Chondrocyte (in vitro differentiated cells): ENCODE results near the gene LRBA. TPM values are rescaled to one million over a fixed set of nuclear protein-coding genes. Genes with fewer than 3 reads are reported as not detected.

ENCODE experiments used
- DNase-seq: peaks from one replicate; pipeline ENCODE4 v3.0.0; 2021; ENCODE audit warnings: mixed read lengths, low spot score
- H3K27ac Mint-ChIP-seq: one replicate; pipeline ENCODE4 v1.8.0; 2021; ENCODE audit warnings: mild to moderate bottlenecking, moderate library complexity, mixed read lengths; ENCODE audit not compliant: unreplicated experiment
- H3K27me3 Mint-ChIP-seq: 2 replicates; pipeline ENCODE4 v1.8.0; 2021; ENCODE audit warnings: low read depth, mixed read lengths
- H3K36me3 Mint-ChIP-seq: 2 replicates; pipeline ENCODE4 v1.8.0; 2021; ENCODE audit warnings: low read depth, mixed read lengths
- H3K4me1 Mint-ChIP-seq: 2 replicates; pipeline ENCODE4 v1.8.0; 2021; ENCODE audit warnings: low read depth, mild to moderate bottlenecking, mixed read lengths
- H3K4me3 Mint-ChIP-seq: one replicate; pipeline ENCODE4 v1.8.0; 2021; ENCODE audit warnings: mild to moderate bottlenecking, moderate library complexity, mixed read lengths; ENCODE audit not compliant: unreplicated experiment
- H3K9me3 Mint-ChIP-seq: 2 replicates; pipeline ENCODE4 v1.8.0; 2021; ENCODE audit warnings: low read depth, mixed read lengths
- total RNA-seq: library from RNA; stranded (reverse); gene quantifications from 3 replicates; pipeline ENCODE4 v1.2.1, GENCODE V29; 2021
- TF ChIP-seq, protein P1 (sequence below): fragments of 200-600 bp; sonication (generic); IDR thresholded peaks from 2 replicates; pipeline ENCODE4 v1.5.0; 2021; ENCODE audit warnings: antibody characterized with exemption, mild to moderate bottlenecking, moderate library complexity

Gene LRBA
- total RNA-seq, 1 donor from 2014 or later: 19.7 TPM

DNA sequence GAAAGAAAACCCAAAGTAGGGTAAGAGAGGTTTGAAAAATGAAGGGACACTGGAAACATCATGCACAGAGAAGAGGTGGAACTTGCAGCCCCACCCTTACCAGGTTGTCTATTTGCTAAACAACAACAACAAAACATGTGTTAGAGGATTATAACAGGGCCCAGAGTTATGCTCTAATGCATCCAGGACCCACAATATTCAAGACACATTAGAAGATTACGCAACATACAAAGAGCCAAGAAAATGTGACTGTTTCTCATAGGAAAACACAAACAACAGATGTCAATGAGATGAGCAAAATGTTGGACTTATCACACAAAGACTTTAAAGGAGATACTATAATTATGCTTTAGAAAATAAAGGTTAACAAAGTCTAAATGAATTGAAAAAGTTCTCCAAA lies 128.5 kb downstream of the LRBA start:
- H3K4me3 Mint-ChIP-seq: no peak overlapping the region
- no peak overlapping the region for H3K27ac Mint-ChIP-seq
- DNase-seq: no peak
- TF ChIP-seq, protein P1, sequence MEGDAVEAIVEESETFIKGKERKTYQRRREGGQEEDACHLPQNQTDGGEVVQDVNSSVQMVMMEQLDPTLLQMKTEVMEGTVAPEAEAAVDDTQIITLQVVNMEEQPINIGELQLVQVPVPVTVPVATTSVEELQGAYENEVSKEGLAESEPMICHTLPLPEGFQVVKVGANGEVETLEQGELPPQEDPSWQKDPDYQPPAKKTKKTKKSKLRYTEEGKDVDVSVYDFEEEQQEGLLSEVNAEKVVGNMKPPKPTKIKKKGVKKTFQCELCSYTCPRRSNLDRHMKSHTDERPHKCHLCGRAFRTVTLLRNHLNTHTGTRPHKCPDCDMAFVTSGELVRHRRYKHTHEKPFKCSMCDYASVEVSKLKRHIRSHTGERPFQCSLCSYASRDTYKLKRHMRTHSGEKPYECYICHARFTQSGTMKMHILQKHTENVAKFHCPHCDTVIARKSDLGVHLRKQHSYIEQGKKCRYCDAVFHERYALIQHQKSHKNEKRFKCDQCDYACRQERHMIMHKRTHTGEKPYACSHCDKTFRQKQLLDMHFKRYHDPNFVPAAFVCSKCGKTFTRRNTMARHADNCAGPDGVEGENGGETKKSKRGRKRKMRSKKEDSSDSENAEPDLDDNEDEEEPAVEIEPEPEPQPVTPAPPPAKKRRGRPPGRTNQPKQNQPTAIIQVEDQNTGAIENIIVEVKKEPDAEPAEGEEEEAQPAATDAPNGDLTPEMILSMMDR: no peak
- peaks cover 2% of the 10 kb centered on the region for H3K36me3 Mint-ChIP-seq
- no peaks in the 10 kb centered on the region for H3K4me1 Mint-ChIP-seq
- H3K27me3 Mint-ChIP-seq: no peaks in the 10 kb centered on the region
- H3K9me3 Mint-ChIP-seq: no peaks in the 10 kb centered on the region

DNA sequence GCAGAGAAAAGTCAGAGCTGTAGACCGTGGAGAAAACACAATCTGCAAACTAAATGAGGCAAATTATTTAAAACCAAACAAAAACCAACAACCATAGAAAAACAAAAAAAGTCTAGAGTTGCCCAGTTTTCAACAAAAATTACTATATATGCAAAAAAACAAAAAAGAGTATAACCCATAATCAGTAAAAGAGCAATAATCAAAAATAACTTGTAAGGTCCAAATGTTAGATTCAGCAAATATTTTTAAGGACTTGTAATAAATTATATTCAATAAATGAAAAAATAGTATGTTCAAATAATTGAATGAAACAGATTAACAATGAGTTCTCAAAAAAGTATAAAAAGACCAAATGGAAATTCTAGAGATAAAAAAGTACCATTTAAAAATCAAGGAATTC lies 130.5 kb downstream of the LRBA start:
- Mint-ChIP-seq H3K4me1 (no peaks in the 10 kb centered on the region), H3K27ac (no peak overlapping the region), H3K27me3 (no peaks in the 10 kb centered on the region), H3K9me3 (peaks cover 1% of the 10 kb centered on the region), H3K36me3 (peaks cover 10% of the 10 kb centered on the region), H3K4me3 (no peak overlapping the region)
- TF ChIP-seq, protein P1: no peak
- no peak for DNase-seq

DNA sequence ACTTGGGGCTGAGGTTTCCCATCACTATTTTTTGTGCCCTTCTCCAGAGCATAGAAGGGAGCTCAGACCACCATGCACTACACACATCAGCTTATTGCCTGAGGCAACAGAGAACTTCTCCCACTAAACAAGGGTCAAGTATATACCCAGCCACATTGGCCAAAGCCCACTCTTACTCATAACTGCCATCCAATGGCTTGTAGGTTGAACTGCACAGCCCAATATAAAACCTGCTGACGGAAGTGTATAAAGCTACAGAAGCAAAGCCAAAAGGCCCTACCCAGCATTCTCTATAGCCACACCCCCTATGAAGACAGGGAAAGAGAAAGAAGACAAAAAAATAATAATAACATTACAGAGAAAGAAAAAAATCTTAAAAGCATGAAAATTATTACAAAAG lies 139.7 kb downstream of the LRBA start:
- TF ChIP-seq, protein P1: no peak

GRCh38 chr4:150874338-150875226 lies 140.5 kb downstream of the LRBA start:
- no peak for DNase-seq
- peaks cover 3% of the 10 kb centered on the region for H3K4me1 Mint-ChIP-seq
- no peak overlapping the region for H3K27ac Mint-ChIP-seq
- no peak overlapping the region for H3K4me3 Mint-ChIP-seq
- TF ChIP-seq, protein P1: no peak
- H3K9me3 Mint-ChIP-seq: peaks cover 9% of the 10 kb centered on the region
- no peaks in the 10 kb centered on the region for H3K27me3 Mint-ChIP-seq
- H3K36me3 Mint-ChIP-seq: peaks cover 7% of the 10 kb centered on the region

More for the DNA sequence above, 139.7 kb downstream of the LRBA start:
- Mint-ChIP-seq H3K9me3 (peaks cover 11% of the 10 kb centered on the region), H3K4me1 (peaks cover 3% of the 10 kb centered on the region), H3K36me3 (peaks cover 13% of the 10 kb centered on the region), H3K27me3 (no peaks in the 10 kb centered on the region), H3K27ac (no peak overlapping the region), H3K4me3 (no peak overlapping the region)
- DNase-seq: no peak

- Mint-ChIP-seq H3K36me3 (no peaks in the 10 kb centered on the region), H3K27me3 (no peaks in the 10 kb centered on the region), H3K4me3 (no peak overlapping the region), H3K4me1 (no peaks in the 10 kb centered on the region), H3K27ac (no peak overlapping the region), H3K9me3 (no peaks in the 10 kb centered on the region)
- TF ChIP-seq, protein P1: peak; percentile 90
- DNase-seq: no peak
These were observed 147.9 kb downstream of the LRBA start for GRCh38 chr4:150867148-150867547.
